MCF 10A (cell line): ENCODE measurements around the gene LIN28A. TPM values are rescaled to one million over a fixed set of nuclear protein-coding genes. Genes with fewer than 3 reads are reported as not detected.

ENCODE experiments used
- BruUV-seq: library from RNA; stranded (reverse); fragments of 400-500 nt; replicated peaks from 2 replicates; lab custom pipeline; 2021; lab: Mats Ljungman, UMichigan
- CTCF ChIA-PET: fragments of 300-600 bp; sonication (Branson Sonifier 250); formaldehyde crosslinking; extraction: SDS; loops from one replicate; lab custom pipeline; 2021; ENCODE audit warnings: antibody characterized with exemption, inconsistent platforms; lab: Yijun Ruan, JAX
- POLR2A ChIA-PET: fragments of 300-600, 350-650 bp; sonication (Branson Sonifier 250); formaldehyde crosslinking; extraction: SDS; loops from one replicate; lab custom pipeline; 2020; ENCODE audit warnings: antibody characterized with exemption, inconsistent platforms; lab: Yijun Ruan, JAX
- DNase-seq: peaks from one replicate; pipeline ENCODE4 v3.0.0-alpha.2; 2018; ENCODE audit not compliant: unreplicated experiment
- H3K27ac Mint-ChIP-seq: one replicate; pipeline ENCODE4 v1.8.0; 2022; ENCODE audit warnings: mild to moderate bottlenecking, low read depth, mixed read lengths; ENCODE audit not compliant: unreplicated experiment
- H3K27me3 Mint-ChIP-seq: one replicate; pipeline ENCODE4 v1.8.0; 2022; ENCODE audit warnings: mixed read lengths; ENCODE audit not compliant: insufficient read depth, unreplicated experiment
- H3K36me3 Mint-ChIP-seq: one replicate; pipeline ENCODE4 v1.8.0; 2022; ENCODE audit warnings: mild to moderate bottlenecking, moderate library complexity, mixed read lengths; ENCODE audit not compliant: insufficient read depth, unreplicated experiment
- H3K4me1 Mint-ChIP-seq: one replicate; pipeline ENCODE4 v1.8.0; 2022; ENCODE audit warnings: mixed read lengths; ENCODE audit not compliant: insufficient read depth, unreplicated experiment
- H3K4me3 Mint-ChIP-seq: one replicate; pipeline ENCODE4 v1.8.0; 2022; ENCODE audit warnings: mild to moderate bottlenecking, moderate library complexity, mixed read lengths; ENCODE audit not compliant: unreplicated experiment
- H3K9me3 Mint-ChIP-seq: one replicate; pipeline ENCODE4 v1.8.0; 2022; ENCODE audit warnings: mixed read lengths; ENCODE audit not compliant: unreplicated experiment
- CTCF ChIP-seq: fragments of 200-600 bp; IDR thresholded peaks from one replicate; pipeline ENCODE4 v1.8.0; 2022; ENCODE audit warnings: antibody characterized with exemption, mild to moderate bottlenecking; ENCODE audit not compliant: unreplicated experiment
- intact Hi-C: fragments of 100-400 bp; cut with micrococcal nuclease; formaldehyde crosslinking; loops from 2 replicates; pipeline ENCODE4 v1.14.1; 2022
- total RNA-seq: library from RNA; stranded (reverse); gene quantifications from 2 replicates; pipeline ENCODE4 v1.2.3, GENCODE V29; 2022

The LIN28A gene
- total RNA-seq, 1 experiment from 2014 or later, result not detected

GRCh38 chr1:26474818-26475217 lies 64.2 kb downstream of the LIN28A start:
- intact Hi-C loops, result loop anchor here (5.0 kb wide), 1 partner anchor 43 kb away; the partner anchor contains the start of gene DHDDS
- Mint-ChIP-seq H3K4me3 (no peak overlapping the region), H3K9me3 (no peaks in the 10 kb centered on the region)

GRCh38 chr1:26475989-26476388 lies 65.4 kb downstream of the LIN28A start:
- no peak for TF ChIP-seq CTCF
- H3K4me1 Mint-ChIP-seq, result peaks cover 7% of the 10 kb centered on the region
- peaks cover 48% of the 10 kb centered on the region for H3K36me3 Mint-ChIP-seq
- H3K4me3 Mint-ChIP-seq, result no peak overlapping the region
- H3K27me3 Mint-ChIP-seq, result no peaks in the 10 kb centered on the region
- CTCF ChIA-PET, result no interaction called here
- no peak for DNase-seq
- intact Hi-C loops, result no loop called here
- BruUV-seq, result no TSS peak
- POLR2A ChIA-PET, result interaction anchor here (1.1 kb wide), 1 partner anchor 43 kb away, joined by 3 read pairs; no protein-coding TSS in a partner anchor
- no peak overlapping the region for H3K27ac Mint-ChIP-seq
- H3K9me3 Mint-ChIP-seq, result no peaks in the 10 kb centered on the region

More at GRCh38 chr1:26474818-26475217, 64.2 kb downstream of the LIN28A start:
- ChIA-PET CTCF (interaction anchor here (0.6 kb wide), 1 partner anchor 153 kb away, joined by 3 read pairs; no protein-coding TSS in a partner anchor), POLR2A (interaction anchor here (0.6 to 5.1 kb wide), 3 partner anchors 42 to 292 kb away, joined by 3 to 29 read pairs (median 3); partner anchors contain the start of gene RPS6KA1)
- Mint-ChIP-seq H3K27me3 (no peaks in the 10 kb centered on the region), H3K36me3 (peaks cover 55% of the 10 kb centered on the region), H3K27ac (no peak overlapping the region), H3K4me1 (peaks cover 18% of the 10 kb centered on the region)
- no peak for TF ChIP-seq CTCF
- BruUV-seq, result no TSS peak
- no peak for DNase-seq

GRCh38 chr1:26476958-26477357 lies 66.3 kb downstream of the LIN28A start:
- intact Hi-C loops, result no loop called here
- BruUV-seq, result no TSS peak
- Mint-ChIP-seq H3K27ac (no peak overlapping the region), H3K36me3 (peaks cover 48% of the 10 kb centered on the region), H3K4me3 (no peak overlapping the region), H3K9me3 (no peaks in the 10 kb centered on the region), H3K4me1 (no peaks in the 10 kb centered on the region), H3K27me3 (no peaks in the 10 kb centered on the region)
- DNase-seq, result no peak
- ChIA-PET POLR2A (interaction anchor here (0.7 kb wide), 1 partner anchor 25 kb away, joined by 3 read pairs; no protein-coding TSS in a partner anchor), CTCF (no interaction called here)
- no peak for TF ChIP-seq CTCF

GRCh38 chr1:26477446-26478152 lies 67.0 kb downstream of the LIN28A start:
- Mint-ChIP-seq H3K4me1 (no peaks in the 10 kb centered on the region), H3K36me3 (peaks cover 48% of the 10 kb centered on the region), H3K27me3 (no peaks in the 10 kb centered on the region), H3K4me3 (no peak overlapping the region), H3K9me3 (no peaks in the 10 kb centered on the region), H3K27ac (no peak overlapping the region)
- CTCF ChIA-PET, result no interaction called here
- intact Hi-C loops, result no loop called here
- no peak for TF ChIP-seq CTCF
- POLR2A ChIA-PET, result interaction anchor here (0.7 kb wide), 1 partner anchor 24 kb away, joined by 3 read pairs; no protein-coding TSS in a partner anchor
- BruUV-seq, result no TSS peak
- DNase-seq, result no peak
